ENCODE results near the gene CSTPP1.
A peak's percentile ranks its signal among the peaks of the same experiment; 100 is the strongest.
"Not testable (repeated sequence)": the region's sequence is repeated elsewhere in the genome, so short reads cannot be mapped to it uniquely, and the experiment has no call there.

The CSTPP1 gene

DNA sequence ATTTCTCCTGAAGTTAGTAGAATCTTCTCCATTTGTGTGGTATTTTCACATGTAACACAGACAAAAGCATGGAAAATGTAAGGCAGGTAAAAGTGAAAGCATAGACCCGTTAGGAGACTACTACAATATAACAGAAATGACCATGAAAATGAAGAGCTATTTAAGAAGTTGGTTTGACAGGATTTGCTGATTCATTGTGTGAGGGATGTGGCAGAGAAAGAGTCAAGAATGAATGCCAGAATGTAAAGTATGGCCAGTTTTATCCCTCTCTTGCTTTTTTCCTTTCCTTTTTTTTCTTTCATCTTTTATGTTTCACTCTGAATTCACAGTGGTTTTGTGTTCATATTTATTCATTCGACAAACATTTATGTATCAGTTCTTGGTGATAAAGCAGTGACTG, 124.2 kb downstream of the CSTPP1 start:
- H3K9me3 ChIP-seq: no peaks in the 10 kb centered on the region
- peaks cover 13% of the 10 kb centered on the region for H3K4me1 ChIP-seq
- no peaks in the 10 kb centered on the region; the same call in 1 of the 2 replicates for H3K36me3 ChIP-seq (replicated peaks)
- no peak overlapping the region for H3K4me3 ChIP-seq
- no peak for DNase-seq (ENCODE audit: low spot score in 2 of 2)
- in situ Hi-C loops (cut with MboI; ENCODE audit: low sequenced_read_pairs): no loop called here
- H3K27me3 ChIP-seq (ENCODE audit: low read depth): no peaks in the 10 kb centered on the region

DNA sequence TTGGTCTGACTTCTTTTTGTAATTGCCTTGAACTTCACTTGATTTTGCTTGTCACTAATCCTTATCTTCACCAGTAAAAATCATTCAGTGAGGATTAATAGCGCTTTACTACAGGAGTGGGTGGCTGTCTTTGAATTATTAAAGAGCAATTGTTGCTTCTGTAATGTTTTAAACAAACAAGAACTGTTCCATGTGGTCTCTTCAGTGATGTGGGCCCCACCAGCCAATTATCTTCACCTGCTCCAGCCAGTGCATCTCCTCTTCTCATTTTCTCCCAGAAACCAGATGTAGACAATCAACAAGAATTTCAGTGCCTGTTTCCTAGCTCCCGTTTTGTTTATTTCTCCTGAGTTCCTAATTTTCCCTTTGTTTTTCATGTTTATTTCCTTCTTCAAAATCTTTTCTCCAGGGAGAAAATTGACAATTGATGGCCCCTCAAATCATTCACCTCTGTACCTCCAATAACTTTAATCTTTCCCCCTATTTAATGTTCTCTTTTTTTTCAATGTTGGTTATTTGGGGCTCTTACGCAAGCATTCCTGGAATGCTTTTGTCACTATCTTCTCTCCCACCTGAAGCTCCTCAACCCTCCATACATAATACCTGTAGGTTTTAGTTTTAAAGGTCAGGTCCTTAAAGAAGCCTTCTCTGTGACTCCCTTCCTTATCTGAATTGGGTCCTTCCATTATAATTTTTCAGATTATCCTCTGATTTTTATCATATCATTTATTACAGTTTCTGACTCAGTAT, 125.0 kb downstream of the CSTPP1 start:
- peak in 1 of 2 experiments; percentile 17 for DNase-seq (ENCODE audit: low spot score in 2 of 2)
- Histone ChIP-seq H3K36me3 (replicated peaks) (no peaks in the 10 kb centered on the region; the same call in 1 of the 2 replicates), H3K9me3 (no peaks in the 10 kb centered on the region)

DNA sequence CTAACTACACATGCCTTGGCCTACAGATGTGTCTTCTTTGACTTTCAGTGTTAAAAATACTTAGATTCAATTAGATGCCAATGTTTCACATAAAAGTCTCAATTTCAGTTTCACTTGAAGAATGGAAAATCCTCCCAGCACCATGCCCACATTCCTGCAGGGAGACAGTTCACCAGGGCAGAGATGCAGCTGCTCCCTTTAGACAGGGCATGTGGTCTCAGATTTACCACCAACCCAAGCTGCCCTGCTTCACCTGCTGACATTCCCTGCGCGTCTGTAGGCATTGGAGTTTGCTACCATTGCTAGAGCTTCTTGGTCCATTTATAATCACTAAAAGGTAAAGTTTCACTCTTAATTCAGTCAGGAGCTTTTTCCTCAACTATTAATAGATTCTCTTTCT, 126.2 kb downstream of the CSTPP1 start:
- no peak for DNase-seq (ENCODE audit: low spot score in 2 of 2)
- in situ Hi-C loops (cut with MboI; ENCODE audit: low sequenced_read_pairs): no loop called here
- Histone ChIP-seq H3K9me3 (no peaks in the 10 kb centered on the region), H3K36me3 (replicated peaks) (no peaks in the 10 kb centered on the region; the same call in 1 of the 2 replicates), H3K4me3 (no peak overlapping the region), H3K27me3 (ENCODE audit: low read depth) (no peaks in the 10 kb centered on the region), H3K4me1 (peaks cover 13% of the 10 kb centered on the region)

More for the DNA sequence above, 125.0 kb downstream of the CSTPP1 start:
- no peaks in the 10 kb centered on the region for H3K27me3 ChIP-seq (ENCODE audit: low read depth)
- in situ Hi-C loops (cut with MboI; ENCODE audit: low sequenced_read_pairs): no loop called here
- H3K4me3 ChIP-seq: no peak overlapping the region
- H3K4me1 ChIP-seq: peaks cover 13% of the 10 kb centered on the region

DNA sequence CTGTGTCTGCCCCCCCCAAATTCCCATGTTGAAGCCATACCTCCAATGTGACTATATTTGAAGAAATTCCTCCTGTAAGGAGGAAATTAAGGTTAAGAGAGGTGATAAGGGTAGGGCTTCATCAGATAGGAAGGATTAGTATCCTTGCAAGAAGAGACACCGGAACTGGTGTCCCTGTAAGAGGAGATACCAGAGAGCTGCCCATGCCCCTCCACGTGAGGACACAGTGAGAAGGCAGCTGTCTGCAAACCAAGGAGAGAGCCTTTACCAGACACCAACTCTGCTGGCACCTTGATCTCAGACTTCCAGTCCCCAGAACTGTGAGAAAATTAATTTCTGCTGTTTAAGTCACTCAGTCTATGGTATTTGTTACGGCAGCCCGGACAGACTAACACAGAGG, 130.8 kb downstream of the CSTPP1 start:
- no peak for DNase-seq (ENCODE audit: low spot score in 2 of 2)
- Histone ChIP-seq H3K4me1 (no peaks in the 10 kb centered on the region), H3K9me3 (no peaks in the 10 kb centered on the region), H3K27me3 (ENCODE audit: low read depth) (no peaks in the 10 kb centered on the region), H3K4me3 (no peak overlapping the region), H3K36me3 (replicated peaks) (no peaks in the 10 kb centered on the region)
- in situ Hi-C loops (cut with MboI; ENCODE audit: low sequenced_read_pairs): no loop called here

DNA sequence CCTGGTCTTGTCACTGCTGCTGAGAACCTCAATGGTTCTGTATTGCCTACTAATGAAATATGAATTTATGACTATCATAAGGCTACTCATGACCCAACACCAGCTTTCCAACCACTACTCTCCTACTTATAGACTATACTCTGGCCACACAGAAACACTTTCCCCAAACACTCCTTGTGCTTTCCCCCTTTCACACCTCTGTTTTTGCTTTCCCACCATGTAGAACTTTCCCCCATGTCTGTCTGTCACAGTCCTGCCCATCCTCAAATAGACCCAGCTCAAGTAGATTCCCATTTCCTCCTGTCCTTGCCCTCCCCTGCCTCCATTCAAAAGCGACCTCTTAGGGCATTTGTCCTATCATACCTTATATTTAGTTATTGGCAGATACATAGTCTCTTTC, 134.2 kb downstream of the CSTPP1 start:
- Histone ChIP-seq H3K4me3 (no peak overlapping the region), H3K36me3 (replicated peaks) (no peaks in the 10 kb centered on the region), H3K9me3 (no peaks in the 10 kb centered on the region), H3K27me3 (ENCODE audit: low read depth) (no peaks in the 10 kb centered on the region), H3K4me1 (no peaks in the 10 kb centered on the region)
- no peak for DNase-seq (ENCODE audit: low spot score in 2 of 2)
- in situ Hi-C loops (cut with MboI; ENCODE audit: low sequenced_read_pairs): no loop called here

DNA sequence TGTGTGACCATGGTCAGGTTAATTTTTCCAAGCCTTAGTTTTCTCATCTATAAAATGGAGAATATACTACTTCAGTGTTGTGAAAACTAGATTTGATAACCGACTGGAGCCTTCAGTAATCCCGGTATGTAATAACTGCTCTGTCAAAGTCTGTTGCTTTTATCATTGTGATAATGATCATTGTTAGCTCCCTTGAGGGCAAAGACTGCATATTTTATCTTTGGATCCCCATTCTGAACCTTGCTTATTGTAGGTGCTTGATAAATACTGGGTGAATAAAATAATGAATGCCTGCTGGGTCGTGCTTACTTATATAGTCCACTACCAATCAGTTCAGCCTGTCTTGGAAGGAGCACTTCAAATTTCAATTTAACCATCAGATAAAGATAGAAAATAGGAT, 134.8 kb downstream of the CSTPP1 start:
- H3K27me3 ChIP-seq (ENCODE audit: low read depth): no peaks in the 10 kb centered on the region
- in situ Hi-C loops (cut with MboI; ENCODE audit: low sequenced_read_pairs): no loop called here
- no peaks in the 10 kb centered on the region for H3K9me3 ChIP-seq
- no peaks in the 10 kb centered on the region for H3K36me3 ChIP-seq (replicated peaks)
- H3K4me3 ChIP-seq: no peak overlapping the region
- DNase-seq (ENCODE audit: low spot score in 2 of 2): no peak
- no peaks in the 10 kb centered on the region for H3K4me1 ChIP-seq

DNA sequence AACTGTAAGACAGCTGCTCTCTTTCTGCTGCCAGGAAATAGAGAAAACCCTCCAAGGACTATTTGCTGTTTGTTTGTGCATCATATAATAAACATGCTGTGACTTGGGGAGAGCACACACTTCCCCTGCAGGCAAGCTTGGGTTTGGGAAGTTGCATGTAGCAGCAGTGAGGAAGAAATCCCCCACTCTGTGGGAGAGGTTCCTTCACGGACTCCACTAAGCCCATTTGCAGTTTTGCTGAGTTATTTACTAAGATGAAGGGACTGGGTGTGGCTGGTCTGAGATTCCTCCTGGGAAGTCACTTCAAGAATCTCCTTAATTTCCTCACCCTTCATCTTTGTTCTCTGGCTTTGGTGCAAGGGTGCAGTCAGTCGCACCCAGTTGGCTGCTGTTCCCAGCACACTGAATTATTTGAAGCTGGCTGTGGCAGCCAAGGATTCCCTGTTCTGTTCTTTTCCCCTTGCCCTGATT, 135.3 kb downstream of the CSTPP1 start:
- DNase-seq (ENCODE audit: low spot score in 2 of 2): no peak
- H3K4me3 ChIP-seq: no peak overlapping the region
- H3K36me3 ChIP-seq (replicated peaks): no peaks in the 10 kb centered on the region
- no peaks in the 10 kb centered on the region for H3K4me1 ChIP-seq
- in situ Hi-C loops (cut with MboI; ENCODE audit: low sequenced_read_pairs): no loop called here
- no peaks in the 10 kb centered on the region for H3K9me3 ChIP-seq
- H3K27me3 ChIP-seq (ENCODE audit: low read depth): no peaks in the 10 kb centered on the region

DNA sequence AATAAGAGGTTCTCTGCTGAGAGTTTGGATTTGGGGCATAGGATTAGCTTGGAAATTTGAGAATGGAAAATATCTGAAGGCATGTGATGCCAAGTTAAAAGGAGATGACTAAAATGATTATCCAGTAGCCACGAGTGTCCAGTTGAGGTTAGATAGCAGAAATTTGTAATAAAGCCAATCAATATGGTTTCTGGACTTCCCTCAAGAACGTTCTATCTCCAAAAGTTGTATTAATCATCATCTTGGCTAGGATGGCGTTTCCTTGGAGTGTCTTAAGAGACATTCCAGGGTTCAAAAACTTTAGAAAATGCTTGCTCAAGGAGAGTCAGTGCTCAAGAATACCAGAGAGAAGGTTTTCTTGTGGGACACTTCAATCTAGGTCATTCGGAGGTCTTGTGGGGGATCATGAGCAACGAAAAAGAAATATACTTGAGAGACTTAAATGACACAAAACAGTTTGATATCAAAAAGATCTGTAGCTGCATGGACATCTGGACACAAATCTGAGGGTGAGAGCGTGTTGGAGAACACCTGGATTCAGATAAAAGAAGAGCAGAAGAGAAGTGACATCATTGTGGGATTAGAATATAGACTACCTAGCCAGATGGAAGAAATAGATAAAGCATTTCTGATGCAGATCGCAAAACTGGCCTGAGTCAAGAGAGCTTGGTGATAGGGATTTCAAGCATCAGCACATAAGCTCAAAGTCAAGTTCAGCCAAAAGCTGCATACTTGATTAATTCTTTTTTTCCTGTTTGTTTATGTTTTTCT, 142.4 kb downstream of the CSTPP1 start:
- in situ Hi-C loops (cut with MboI; ENCODE audit: low sequenced_read_pairs): no loop called here

DNA sequence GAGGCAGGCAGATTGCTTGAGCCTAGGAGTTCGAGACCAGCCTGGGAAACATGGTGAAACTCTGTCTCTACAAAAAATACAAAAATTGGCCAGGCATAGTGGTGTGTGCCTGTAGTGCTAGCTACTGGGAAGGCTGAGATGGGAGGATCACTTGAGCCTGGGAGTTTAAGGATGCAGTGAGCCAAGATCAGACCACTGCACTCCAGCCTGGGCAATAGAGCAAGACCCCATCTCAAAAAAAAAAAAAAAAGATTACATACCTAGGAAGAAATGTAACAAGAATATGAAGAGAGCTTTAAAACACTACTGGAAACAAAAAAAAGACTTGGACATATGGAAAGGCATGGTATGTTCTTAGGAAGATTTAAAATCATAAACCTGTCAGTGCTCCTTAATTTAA, 144.2 kb downstream of the CSTPP1 start:
- H3K9me3 ChIP-seq; DNase-seq (ENCODE audit: low spot score in 2 of 2); in situ Hi-C loops (cut with MboI; ENCODE audit: low sequenced_read_pairs); H3K27me3 ChIP-seq (ENCODE audit: low read depth); H3K36me3 ChIP-seq (replicated peaks); H3K4me3 ChIP-seq; H3K4me1 ChIP-seq: not testable (repeated sequence)

More for the DNA sequence above, 142.4 kb downstream of the CSTPP1 start:
- Histone ChIP-seq H3K27me3 (ENCODE audit: low read depth) (no peaks in the 10 kb centered on the region), H3K36me3 (replicated peaks) (no peaks in the 10 kb centered on the region), H3K4me1 (no peaks in the 10 kb centered on the region), H3K9me3 (no peaks in the 10 kb centered on the region), H3K4me3 (no peak overlapping the region)
- no peak for DNase-seq (ENCODE audit: low spot score in 2 of 2)

DNA sequence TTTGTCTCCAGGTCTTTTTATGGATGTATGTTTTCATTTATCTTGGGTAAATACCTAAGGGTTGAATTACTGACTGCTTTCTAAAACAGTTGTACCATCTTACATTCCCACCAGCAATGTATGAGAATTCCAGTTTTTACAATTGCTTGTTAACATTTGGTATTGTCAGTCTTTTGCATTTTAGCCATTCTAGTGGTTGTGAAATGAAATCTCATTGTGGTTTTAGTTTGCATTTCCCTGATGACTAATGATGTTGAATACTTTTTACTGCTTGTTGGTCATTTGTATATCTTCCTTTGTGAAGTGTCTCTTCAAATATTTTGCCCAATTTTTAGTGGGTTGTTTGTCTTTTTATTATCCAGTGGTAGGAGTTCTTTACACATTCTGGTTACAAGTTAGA, 147.4 kb downstream of the CSTPP1 start:
- Histone ChIP-seq H3K36me3 (replicated peaks) (no peaks in the 10 kb centered on the region), H3K27me3 (ENCODE audit: low read depth) (no peaks in the 10 kb centered on the region), H3K4me1 (no peaks in the 10 kb centered on the region), H3K4me3 (no peak overlapping the region), H3K9me3 (no peaks in the 10 kb centered on the region)
- no peak for DNase-seq (ENCODE audit: low spot score in 2 of 2)
- in situ Hi-C loops (cut with MboI; ENCODE audit: low sequenced_read_pairs): no loop called here

DNA sequence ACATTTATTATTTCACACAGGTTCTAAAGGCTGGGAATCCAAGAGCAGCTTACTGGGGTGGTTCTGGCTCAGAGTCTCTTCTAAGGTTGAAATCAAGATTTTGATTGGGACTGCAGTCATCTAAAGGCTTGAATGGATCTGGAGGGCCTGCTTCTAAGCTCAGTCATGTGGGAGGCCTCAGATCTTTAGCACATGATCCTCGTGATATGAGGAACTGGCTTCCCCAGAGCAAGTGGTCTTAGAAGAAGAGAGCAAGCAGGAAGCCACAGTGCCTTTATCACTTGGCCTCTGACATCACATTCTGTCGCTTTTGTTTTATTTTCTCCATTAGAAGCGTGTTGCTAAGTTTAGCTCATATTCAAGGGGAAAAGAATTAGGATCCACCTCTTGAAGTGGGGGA, 151.2 kb downstream of the CSTPP1 start:
- H3K36me3 ChIP-seq (replicated peaks): no peaks in the 10 kb centered on the region
- no peak for DNase-seq (ENCODE audit: low spot score in 2 of 2)
- H3K4me1 ChIP-seq: no peaks in the 10 kb centered on the region
- in situ Hi-C loops (cut with MboI; ENCODE audit: low sequenced_read_pairs): no loop called here
- no peaks in the 10 kb centered on the region for H3K9me3 ChIP-seq
- H3K4me3 ChIP-seq: no peak overlapping the region
- no peaks in the 10 kb centered on the region for H3K27me3 ChIP-seq (ENCODE audit: low read depth)

DNA sequence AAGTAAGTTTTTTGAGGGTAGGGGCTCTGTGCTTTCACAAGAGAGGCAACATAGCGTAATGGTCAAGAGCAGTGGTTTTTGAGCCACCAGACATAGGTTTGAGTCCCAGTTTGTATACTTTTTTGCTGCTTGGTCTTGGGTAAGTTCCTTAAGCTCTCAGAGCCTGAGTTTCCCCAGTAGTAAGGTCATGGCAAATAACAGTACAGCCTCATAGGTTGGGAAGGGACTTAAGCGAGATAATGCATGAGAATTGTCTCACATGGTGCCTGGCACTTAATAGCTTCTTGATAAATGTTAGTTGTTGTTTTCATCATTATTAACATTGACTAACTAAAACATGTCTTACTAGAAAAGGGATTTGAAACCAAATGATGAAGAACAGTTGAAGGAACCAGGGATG, 157.0 kb downstream of the CSTPP1 start:
- DNase-seq (ENCODE audit: low spot score in 2 of 2): no peak
- Histone ChIP-seq H3K4me1 (peaks cover 6% of the 10 kb centered on the region), H3K9me3 (no peaks in the 10 kb centered on the region), H3K27me3 (ENCODE audit: low read depth) (no peaks in the 10 kb centered on the region), H3K4me3 (no peak overlapping the region), H3K36me3 (replicated peaks) (no peaks in the 10 kb centered on the region)
- in situ Hi-C loops (cut with MboI; ENCODE audit: low sequenced_read_pairs): no loop called here

DNA sequence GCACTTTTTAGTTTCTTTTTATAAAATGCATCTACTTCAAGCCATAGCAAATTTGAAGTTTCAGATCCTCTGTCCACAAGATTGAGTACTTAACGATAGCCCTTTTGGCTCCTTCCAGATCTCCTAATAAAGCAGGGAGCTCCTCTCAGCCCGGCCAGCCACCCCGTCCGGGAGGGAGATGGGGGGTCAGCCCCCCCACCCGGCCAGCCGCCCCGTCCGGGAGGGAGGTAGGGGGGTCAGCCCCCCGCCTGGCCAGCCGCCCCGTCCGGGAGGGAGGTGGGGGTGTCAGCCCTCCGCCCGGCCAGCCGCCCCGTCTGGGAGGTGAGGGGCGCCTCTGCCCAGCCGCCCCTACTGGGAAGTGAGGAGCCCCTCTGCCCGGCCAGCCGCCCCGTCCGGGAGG, 160.3 kb downstream of the CSTPP1 start:
- H3K4me3 ChIP-seq; in situ Hi-C loops (cut with MboI; ENCODE audit: low sequenced_read_pairs); DNase-seq (ENCODE audit: low spot score in 2 of 2); H3K4me1 ChIP-seq; H3K36me3 ChIP-seq (replicated peaks); H3K27me3 ChIP-seq (ENCODE audit: low read depth); H3K9me3 ChIP-seq: not testable (repeated sequence)

DNA sequence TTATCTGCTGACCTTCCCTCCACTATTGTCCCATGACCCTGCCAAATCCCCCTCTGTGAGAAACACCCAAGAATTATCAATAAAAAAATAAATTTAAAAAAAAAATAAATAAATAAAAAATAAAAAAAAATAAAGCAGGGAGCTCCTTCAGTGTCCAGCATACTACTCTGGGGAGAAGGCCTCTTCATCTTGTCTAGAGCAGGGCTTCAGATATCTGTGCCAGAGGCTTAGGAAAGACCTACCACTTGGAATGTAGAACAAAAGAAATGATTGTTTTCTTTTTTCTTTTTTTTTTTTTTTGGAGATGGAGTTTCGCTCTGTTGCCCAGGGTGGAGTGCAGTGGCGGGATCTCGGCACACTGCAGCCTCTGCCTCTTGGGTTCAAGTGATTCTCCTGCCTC, 161.7 kb downstream of the CSTPP1 start:
- H3K36me3 ChIP-seq (replicated peaks); DNase-seq (ENCODE audit: low spot score in 2 of 2); H3K4me3 ChIP-seq; H3K9me3 ChIP-seq; H3K27me3 ChIP-seq (ENCODE audit: low read depth); in situ Hi-C loops (cut with MboI; ENCODE audit: low sequenced_read_pairs); H3K4me1 ChIP-seq: not testable (repeated sequence)

All from HAP-1 (cell line).